ENCODE measurements around the gene TRERF1.

- TF ChIP-seq RFX5 (IDR thresholded peaks at IDR 0.05; ENCODE audit: borderline replicate concordance, low read depth, low read length): no peak
- no peak for TF ChIP-seq POLR2AphosphoS5 (IDR thresholded peaks at IDR 0.05; ENCODE audit: low read depth, low read length)
- no peak for TF ChIP-seq RXRA (IDR thresholded peaks at IDR 0.05; ENCODE audit: insufficient read depth, low read depth, low read length)
- no peak for TF ChIP-seq CTCF (IDR thresholded peaks at IDR 0.05; ENCODE audit: control extremely low read depth in 1 of 3, insufficient read depth in 1 of 3, low read depth in 1 of 3, low read length in 3 of 3)
These were observed 171.6 kb downstream of the TRERF1 start for GRCh38 chr6:42279966-42280629.

All from H1 (cell line).